Measurements from ENCODE around the gene SSTR1.
"Not testable (repeated sequence)": the region's sequence is repeated elsewhere in the genome, so short reads cannot be mapped to it uniquely, and the experiment has no call there.

SSTR1 gene, protein sequence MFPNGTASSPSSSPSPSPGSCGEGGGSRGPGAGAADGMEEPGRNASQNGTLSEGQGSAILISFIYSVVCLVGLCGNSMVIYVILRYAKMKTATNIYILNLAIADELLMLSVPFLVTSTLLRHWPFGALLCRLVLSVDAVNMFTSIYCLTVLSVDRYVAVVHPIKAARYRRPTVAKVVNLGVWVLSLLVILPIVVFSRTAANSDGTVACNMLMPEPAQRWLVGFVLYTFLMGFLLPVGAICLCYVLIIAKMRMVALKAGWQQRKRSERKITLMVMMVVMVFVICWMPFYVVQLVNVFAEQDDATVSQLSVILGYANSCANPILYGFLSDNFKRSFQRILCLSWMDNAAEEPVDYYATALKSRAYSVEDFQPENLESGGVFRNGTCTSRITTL

DNA sequence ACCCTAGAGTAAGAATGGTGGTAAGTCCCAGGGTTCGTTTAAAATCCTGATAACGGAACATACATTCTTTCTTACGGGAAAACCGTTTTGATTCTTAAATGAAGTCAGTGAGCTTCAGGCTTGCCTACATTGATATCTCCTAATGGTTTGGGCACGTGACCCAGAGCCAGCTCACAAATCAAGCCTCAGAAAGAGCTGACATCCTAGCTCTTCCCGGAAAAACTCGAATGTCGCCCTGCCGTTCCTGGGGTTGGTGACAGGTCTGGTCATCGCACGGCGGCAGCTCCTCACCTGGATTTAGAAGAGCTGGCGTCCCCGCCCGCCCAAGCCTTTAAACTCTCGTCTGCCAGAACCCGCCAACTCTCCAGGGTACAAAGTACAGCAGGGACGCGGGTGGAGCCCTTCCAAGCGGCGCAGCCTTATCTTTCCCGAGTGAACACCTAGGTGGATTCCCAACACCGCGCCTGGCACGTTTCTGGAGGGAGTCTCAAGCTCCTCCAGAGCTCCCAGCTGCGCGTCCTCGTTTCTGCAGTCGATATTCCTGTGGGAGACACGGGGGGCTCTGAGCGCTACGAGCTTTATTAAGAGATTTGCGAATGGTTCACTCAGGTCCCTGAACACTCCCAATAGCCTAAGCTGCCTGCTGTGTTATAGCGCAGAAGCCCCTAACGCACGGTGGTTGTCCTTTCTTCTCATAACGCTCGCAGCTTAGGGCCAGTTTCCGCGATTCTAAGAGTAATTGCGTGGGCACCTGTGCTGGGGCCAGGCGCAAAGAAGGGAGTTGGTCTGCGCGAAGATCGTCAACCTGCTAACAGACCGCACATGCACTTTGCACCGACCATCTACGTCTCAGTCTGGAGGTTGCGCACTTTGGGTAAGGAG, at the start of gene SSTR1:
Gene SSTR1, plus strand, starts transcription at position 169 of the 882 bp plus-strand sequence. CDS start 1,486 bp downstream, outside the sequence.
- DNase-seq: no peak

DNA sequence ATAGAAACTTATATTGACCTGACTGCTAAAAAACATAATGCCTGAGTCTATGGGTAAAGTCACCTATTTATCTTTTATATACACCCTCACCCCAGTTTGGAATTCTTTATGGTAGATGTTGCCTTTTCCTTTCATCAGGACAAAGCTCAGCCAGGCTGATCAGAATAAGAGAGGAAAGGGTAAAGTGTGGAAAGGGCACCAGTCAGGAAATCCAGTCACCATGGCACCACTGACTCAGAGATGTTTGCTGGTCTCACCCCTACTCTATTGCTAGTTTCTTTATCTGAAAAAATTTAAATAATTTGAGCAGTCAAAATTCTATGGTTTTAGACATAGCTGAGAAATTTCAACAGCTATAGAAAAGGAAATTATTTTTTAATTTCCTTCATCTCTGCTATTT, 49.2 kb upstream of the SSTR1 start:
- no peak for DNase-seq

- no peak for DNase-seq
Observed at GRCh38 chr14:38168416-38168815, 39.3 kb upstream of the SSTR1 start.

GRCh38 chr14:38171197-38171596, 36.5 kb upstream of the SSTR1 start:
- no peak for DNase-seq

GRCh38 chr14:38174711-38175110, 33.0 kb upstream of the SSTR1 start:
- no peak for DNase-seq

GRCh38 chr14:38175658-38176057, 32.0 kb upstream of the SSTR1 start:
- no peak for DNase-seq

DNA sequence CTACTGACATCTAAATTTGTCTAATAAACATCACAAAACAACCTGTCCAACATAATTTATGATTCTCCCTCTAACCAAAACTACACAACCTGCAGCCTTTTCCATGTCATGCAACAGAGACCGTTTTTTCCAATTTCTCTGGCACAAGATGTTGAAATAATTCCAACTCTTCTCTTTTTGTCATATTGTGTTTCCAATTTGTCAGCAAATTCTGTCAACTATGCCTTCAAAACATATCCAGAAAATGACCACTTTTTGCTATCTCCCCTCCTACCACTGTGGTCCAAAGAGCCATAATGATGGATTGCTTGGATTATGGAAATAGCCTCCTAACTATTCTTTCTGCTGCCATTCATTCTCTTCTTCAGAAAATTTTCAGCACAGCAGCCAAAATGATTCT, 31.3 kb upstream of the SSTR1 start:
- DNase-seq: no peak

GRCh38 chr14:38184132-38184531, 23.6 kb upstream of the SSTR1 start:
- no peak for DNase-seq

DNA sequence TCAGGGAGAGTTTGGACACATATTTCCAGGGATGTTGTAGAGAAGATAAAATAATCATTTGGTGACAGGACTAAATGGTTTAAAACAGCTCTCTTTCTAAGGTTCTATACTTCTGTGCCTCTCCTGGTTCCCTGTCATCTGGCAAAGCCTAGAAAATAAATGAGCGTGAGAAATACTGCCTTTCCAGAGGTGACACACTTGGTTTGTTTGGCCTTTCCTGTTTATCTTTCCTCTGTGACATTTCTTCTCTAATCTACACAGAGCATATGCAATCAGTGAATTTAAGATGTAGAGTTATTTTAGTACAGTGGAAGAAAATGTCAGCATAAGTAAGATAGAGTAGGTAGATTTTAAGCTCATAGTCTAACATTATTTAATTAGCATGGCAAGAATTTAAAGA, 22.0 kb upstream of the SSTR1 start:
- no peak for DNase-seq

- DNase-seq: no peak
Observed at GRCh38 chr14:38186216-38186615, 21.5 kb upstream of the SSTR1 start.

DNA sequence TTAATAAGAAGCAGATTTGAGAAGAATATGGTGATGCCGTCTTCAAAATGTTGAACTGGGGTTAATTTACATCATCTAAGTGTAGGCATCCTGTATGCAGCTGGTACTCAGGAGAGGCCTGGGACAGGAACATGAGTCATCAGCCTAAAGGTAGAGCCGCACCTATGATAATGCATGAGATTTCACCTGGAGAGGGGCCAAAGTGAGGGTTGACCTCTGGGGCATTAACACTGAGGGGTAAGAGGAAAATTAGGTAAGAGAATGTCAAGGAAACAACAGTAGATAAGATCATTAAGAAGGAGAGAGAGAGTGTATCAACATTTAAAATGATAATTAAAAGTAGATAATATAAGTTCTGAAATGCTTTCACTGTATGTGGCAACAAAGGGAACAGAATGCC, 20.2 kb upstream of the SSTR1 start:
- DNase-seq: no peak

DNA sequence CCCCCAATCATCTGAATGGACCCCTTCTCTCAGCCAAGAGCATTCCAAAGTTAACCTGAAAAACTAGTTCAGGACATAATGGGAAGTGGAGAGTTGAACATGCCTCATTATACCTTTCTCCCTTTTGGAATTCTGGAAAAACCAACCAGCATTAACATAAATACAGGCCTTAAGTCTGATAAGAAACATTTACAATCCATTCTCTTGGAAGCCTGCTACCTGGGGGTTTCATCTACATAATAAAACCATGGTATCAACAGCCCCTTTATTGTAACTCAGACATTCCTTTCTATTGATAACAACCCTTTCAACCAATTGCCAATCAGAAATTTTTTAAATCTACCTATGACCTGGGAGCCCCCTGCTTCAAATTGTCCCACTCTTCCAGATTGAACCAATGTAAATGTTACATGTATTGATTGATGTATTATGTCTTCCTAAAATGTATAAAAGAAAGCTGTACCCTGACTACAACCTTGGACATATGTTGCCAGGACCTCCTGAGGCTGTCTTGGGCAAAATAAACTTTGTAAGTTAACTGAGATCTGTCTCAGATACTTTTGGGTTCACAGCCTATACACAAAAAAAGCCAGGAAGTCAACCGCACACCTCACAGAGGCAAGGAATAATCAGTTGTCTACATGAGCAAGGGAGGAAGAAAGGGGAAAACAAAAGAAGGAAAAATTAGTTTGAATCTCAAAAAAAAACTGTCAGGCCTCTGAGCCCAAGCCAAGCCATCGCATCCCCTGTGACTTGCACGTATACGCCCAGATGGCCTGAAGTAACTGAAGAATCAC, 17.6 kb upstream of the SSTR1 start:
- no peak for DNase-seq

DNA sequence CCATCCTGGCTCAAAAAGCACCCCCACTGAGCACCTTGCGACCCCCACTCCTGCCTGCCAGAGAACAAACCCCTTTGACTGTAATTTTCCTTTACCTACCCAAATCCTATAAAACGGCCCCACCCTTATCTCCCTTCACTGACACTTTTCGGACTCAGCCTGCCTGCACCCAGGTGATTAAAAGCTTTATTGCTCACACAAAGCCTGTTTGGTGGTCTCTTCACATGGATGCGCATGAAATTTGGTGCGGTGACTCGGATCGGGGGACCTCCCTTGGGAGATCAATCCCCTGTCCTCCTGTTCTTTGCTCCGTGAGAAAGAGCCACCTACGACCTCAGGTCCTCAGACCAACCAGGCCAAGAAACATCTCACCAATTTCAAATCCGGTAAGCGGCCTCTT, 16.9 kb upstream of the SSTR1 start:
- not testable (repeated sequence) for DNase-seq

- DNase-seq: not testable (repeated sequence)
Observed at GRCh38 chr14:38191491-38191890, 16.2 kb upstream of the SSTR1 start.

DNA sequence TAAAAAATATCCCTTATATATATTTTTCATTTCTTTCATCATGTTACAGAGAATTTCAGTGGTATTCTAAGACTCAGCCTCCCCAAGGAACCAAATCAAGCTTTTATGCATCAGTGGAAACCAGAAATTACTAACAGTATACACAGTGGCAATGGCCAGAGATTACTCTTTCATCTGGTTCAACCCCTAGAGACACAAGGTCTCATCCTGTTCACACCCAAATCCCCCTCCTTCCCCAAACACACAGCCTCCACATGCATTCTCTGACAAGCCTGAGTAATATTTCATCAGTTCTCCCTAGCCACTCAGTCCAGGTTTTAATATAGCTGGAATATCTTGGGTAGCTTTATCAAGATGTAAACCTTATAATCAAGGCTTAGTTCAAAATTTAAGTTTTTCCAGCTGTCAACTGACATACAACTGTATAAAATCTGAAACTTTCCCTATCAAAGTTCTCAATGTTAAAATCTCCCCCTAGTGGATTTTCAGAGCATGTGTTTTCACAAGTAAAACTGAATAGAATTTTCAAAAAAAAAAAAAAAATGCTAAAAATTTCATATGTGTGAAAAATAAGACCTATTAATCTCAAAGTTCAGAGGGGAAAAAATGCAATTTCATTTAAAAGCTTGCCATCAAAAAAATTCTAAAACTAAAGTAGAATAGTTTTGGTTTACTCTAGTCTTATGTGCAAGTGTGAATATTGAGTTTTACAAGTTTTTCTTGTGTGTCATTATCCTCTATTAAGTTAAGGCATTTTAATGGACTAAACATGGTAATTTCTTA, 10.5 kb upstream of the SSTR1 start:
- no peak for DNase-seq

GRCh38 chr14:38197784-38198335, 9.8 kb upstream of the SSTR1 start:
- no peak for DNase-seq

- no peak for DNase-seq
Observed at GRCh38 chr14:38198425-38198824, 9.3 kb upstream of the SSTR1 start.

DNA sequence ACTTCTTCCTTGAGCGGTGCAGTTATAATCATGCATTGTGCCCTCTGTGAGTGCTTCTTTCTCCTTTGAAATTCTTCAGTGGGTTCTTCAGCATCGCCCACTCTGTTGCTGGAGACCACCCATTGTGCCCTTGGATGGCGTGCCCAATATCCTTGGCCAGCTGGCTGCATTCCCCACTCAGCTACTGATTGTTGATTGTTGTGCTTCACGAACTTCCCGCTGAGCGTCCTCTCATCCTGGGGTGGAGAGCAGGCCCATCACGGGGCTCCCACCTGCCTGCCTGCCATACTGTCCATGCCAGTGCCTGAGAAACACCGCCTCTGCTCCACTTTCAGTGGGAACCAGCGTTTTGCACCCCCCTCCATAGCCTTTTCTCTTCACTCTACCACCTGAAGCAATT, 8.6 kb upstream of the SSTR1 start:
- no peak for DNase-seq

- DNase-seq: no peak
Observed at GRCh38 chr14:38199739-38200138, 8.0 kb upstream of the SSTR1 start.

DNA sequence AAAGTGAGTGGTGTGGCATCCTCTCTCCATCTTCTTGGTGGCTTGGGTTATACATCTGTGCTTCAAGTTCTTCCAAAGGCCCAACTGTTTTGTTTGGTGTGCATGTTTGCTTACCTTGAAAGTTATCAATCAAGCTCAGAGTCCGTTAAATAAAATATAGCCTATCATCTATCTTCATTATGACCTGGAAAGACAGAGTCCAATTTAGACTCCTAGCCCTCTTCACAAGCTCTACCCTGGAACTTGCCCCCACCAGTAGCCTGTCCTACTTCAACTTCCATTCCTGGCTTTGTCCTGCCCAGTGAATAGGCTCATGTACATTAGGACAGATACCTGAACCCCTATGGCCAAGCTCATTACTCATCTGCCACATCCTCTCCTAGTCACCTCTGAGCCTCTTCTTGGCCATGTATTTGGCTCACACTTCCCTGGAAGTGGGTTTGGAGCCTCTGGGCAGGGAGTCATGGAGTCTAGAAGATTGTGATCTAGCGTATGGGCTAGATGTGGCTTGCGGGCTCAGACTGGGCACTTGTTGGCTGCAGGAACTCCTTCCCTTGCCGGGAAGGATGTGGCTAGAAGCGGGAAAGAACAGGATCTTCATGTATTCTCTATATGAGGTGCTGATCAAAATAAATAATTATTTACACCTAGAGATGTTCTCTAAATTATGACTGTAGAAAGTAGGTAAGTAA, 6.4 kb upstream of the SSTR1 start:
- DNase-seq: no peak

DNA sequence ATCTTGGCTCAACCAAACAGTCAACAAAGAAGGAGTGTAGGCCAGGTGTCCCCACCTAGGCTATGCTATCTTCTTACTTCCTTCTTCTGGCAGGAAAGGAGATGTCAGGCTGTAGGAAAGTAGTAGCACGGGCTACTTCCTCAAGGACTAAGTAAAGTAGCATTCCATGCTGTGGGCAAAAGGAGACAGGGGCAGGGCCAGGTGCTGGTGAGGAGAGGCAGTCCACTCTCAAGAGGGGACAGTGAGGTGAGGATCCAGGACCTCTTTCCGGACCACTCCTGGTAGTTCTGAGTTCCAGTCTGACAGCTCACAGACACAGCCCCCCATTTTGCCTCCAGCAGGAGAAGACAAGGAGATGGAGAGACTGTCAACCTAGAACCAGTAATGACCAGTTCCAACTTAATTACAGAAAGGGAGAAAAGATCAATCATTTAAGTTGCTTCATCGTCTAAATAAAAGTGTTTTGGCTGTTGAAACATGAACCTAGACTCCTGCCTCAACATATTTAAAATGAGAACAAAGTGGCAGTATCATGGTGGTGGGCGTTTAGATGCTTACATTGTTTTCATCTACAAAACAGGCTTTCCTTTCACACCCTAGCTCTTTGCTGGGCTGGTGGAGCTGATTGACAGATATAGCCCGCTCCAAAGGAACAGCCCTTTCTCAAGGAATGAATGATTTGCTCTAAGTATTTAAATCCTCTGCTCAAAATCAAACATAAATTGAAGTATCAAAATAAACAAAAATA, 5.1 kb upstream of the SSTR1 start:
- no peak for DNase-seq
